Urinary bladder (tissue), 4 donors: ENCODE measurements around the gene ICAM2. TPM values are rescaled to one million over a fixed set of nuclear protein-coding genes. Genes with fewer than 3 reads are reported as not detected.

Source experiments
- DNase-seq: peaks from one replicate; pipeline ENCODE4 v3.0.0-alpha.2; 2015; ENCODE audit errors: extremely low spot score
- H3K27ac ChIP-seq: one replicate; pipeline ENCODE4 v1.5.1; 2013; ENCODE audit warnings: low read depth, mild to moderate bottlenecking, moderate library complexity
- H3K36me3 ChIP-seq: one replicate; pipeline ENCODE4 v1.6.1; 2013; ENCODE audit warnings: mild to moderate bottlenecking, moderate library complexity; ENCODE audit not compliant: insufficient read depth
- H3K4me1 ChIP-seq: one replicate; pipeline ENCODE4 v1.6.1; 2013; ENCODE audit warnings: mild to moderate bottlenecking, moderate library complexity; ENCODE audit not compliant: insufficient read depth
- H3K4me3 ChIP-seq: one replicate; pipeline ENCODE4 v1.5.1; 2013; ENCODE audit warnings: low read depth, low read length
- WGBS: extraction: QIAGEN DNeasy Blood & Tissue Kit; methylation state at CpG from one replicate; pipeline ENCODE4 v1.1.7; 2013; 5-methylcytosine and 5-hydroxymethylcytosine counted together
- polyA plus RNA-seq: library from polyadenylated mRNA; stranded (reverse); fragments of 200-250 nt; gene quantifications from one replicate; pipeline ENCODE4 v1.2.3, GENCODE V29; 2013
- total RNA-seq: library from RNA; depleted of rRNA; stranded (reverse); fragments of >200 nt; gene quantifications from one replicate; pipeline ENCODE4 v1.2.3, GENCODE V29; 2014
- donor health status: healthy with polysubstance abuse.
- donor health status: healthy.

The ICAM2 gene
- total and polyA plus RNA-seq, 2 donors: 29.0 to 38.3 TPM

DNA sequence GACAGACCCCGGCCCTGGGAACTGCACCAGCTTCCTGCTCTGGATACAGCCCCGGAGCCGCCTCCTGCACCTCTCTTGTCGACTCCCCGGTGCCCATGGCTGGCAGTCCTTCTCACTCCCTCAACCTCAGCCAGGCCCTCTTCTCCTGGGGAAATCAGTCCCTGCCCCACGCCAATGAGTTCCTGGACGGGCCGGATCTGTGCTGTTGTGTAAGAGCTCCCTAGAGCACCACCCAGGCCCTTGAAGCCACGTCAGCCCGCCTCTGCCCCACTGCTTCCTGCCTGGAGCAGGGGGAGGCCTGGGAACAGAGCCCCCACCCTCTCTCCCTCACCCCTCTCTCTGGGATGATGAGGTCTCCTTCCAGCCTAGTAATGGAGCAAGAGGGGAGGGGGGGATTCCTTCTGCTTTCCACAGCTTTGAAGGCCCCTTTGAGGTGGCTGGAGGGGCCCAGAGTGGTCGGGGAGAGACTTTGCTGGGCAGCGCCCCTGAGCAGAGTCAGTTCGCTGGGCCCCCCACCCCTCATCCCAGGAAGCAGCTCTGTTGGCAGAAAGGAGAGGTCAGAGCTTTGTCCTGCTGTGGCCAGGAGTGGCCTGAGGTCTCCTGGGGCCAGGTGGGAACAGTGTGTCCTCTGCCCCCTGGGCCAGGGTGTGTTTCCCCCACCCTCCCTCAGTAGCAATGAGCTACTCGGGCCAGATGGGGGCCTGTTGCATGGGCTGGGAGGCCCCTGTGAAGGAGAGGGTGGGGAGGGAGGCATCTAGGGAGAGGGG is 18.5 kb downstream of the ICAM2 start:
- Histone ChIP-seq H3K4me3 (no peak overlapping the region), H3K27ac (no peak overlapping the region), H3K36me3 (no peaks in the 10 kb centered on the region), H3K4me1 (no peaks in the 10 kb centered on the region)
- WGBS: 81% methylated on average over 14 of the region's 14 CpGs
- no peak for DNase-seq

DNA sequence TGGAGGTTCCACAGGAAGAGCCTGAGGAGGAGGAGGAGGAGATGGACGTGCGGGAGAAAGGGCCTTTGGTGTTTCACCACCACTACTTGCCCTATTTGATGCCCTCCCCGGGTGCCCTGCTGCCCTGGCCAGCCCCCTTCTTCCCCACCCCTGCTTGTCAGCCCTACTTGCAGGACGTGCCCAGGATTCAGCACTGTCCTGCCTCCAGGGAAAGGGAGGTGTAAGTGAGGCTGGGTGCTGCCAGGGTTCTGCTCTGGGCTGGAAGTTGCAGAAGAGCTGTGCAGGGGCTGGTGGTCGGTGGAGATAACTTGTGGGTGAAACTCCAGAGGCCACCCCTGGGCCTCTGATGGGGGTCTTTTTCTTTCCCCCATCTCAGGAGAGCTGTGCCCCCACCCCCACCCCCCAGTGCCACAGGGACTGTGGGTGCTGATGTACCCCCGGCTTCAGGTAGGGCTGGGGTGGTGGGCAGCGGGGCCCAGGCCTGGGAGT is 19.3 kb downstream of the ICAM2 start:
- WGBS: 91% methylated on average over 7 of the region's 7 CpGs
- no peak overlapping the region for H3K4me3 ChIP-seq
- no peak overlapping the region for H3K27ac ChIP-seq
- DNase-seq: no peak
- H3K36me3 ChIP-seq: no peaks in the 10 kb centered on the region
- no peaks in the 10 kb centered on the region for H3K4me1 ChIP-seq

- Histone ChIP-seq H3K4me3 (no peak overlapping the region), H3K27ac (no peak overlapping the region), H3K4me1 (no peaks in the 10 kb centered on the region), H3K36me3 (no peaks in the 10 kb centered on the region)
- DNase-seq: no peak
- WGBS: 88% methylated on average over 25 of the region's 25 CpGs
Measured at GRCh38 chr17:63999680-64000531, 20.5 kb downstream of the ICAM2 start.

DNA sequence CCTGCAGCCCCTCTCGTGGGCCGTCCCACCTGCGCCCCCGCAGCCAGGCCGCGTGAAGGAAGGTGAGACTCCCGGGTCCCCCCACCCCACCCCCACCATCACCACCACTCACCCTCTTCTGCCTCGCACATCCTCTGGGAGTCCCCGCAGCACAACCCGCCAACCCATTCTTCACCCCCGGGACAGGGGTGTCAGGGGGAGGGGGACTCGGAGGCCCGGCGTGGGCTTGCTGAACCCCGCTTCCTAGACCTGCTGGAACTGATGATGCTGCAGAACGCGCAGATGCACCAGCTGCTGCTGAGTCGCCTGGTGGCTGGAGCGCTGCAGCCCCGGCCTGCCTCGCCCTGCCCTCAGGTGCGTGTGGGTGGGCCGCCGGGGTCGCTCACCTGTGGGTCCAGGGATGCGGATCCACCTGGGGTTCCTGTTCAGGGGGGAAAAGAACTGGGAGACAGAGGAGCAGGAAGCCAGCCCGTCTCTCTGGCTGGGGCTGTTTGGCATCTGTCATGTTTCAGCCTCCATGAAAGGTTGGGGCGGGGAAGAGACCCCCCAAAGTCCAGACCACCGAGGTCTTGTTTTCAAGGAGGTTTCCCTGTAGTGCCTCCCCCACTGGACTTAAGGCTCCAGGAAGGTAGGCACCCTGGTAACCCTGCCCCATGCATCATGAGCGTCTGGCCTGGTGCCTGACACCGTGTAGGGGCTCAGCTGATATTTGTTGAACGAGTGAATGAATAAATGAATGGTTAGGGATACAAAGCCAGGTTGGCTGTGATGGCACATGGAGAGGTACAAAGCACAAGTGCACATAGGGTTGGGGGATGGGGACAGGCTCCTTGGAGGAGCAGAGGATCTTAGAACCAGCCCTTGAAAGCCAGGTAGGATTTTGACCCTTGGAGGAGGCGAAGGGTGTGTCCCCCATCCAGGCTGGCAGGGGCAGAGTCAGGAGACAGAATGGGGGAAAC is 21.4 kb downstream of the ICAM2 start:
- DNase-seq: no peak

GRCh38 chr17:63998050-63998720 is 22.2 kb downstream of the ICAM2 start, which contains the start of gene PRR29:
TSS of gene PRR29 (plus strand) at chr17:63998351. CDS start at chr17:63998365, 14 bp downstream.
- Histone ChIP-seq H3K36me3 (no peaks in the 10 kb centered on the region), H3K27ac (no peak within 1 kb of the TSS), H3K4me3 (peak within 1 kb of the TSS; percentile 49), H3K4me1 (no peaks in the 10 kb centered on the region)
- 1% methylated on average over 43 of the region's 43 CpGs for WGBS
- DNase-seq: no peak

More for the DNA sequence above, 21.4 kb downstream of the ICAM2 start:
- Histone ChIP-seq H3K4me1 (no peaks in the 10 kb centered on the region), H3K4me3 (peak overlapping the region; percentile 49), H3K36me3 (no peaks in the 10 kb centered on the region), H3K27ac (no peak overlapping the region)
- 25% methylated on average over 33 of the region's 33 CpGs for WGBS

DNA sequence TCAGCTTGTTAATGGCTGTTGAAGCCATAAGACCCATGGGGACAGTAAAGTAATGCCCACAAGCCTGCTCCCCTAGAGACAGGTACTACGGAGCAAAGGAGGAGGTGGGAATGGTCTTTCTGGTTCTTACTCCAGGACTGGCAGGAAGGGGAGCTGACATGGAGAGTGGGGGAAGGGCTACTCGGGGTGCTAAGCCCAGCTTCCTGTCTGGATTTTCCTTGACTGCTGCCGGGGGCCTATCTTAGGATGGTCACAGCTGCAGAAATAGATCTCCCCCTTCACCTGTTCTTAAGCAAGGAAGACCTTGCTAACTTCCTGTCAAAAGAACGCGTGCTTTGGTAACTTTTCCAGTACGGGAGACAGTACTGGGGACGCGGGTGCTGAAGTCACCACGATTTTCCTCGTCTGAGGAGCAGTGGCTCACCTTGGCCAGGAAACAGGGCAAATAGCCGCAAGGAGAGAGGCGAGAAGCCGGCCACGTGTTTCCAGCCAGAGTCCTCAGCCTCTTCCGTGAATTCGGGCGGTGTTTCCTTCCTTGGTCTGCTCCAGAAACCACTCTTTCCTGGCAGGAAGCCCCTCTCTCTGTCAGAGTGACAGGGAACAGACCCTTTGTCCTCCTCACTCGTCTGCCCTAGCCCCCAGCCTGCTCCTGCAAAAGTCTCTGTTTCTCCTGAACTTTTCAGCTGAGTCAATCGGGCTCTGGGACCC is 22.9 kb downstream of the ICAM2 start:
- H3K4me3 ChIP-seq: peak overlapping the region; percentile 49
- H3K36me3 ChIP-seq: no peaks in the 10 kb centered on the region
- WGBS: 17% methylated on average over 19 of the region's 19 CpGs
- no peaks in the 10 kb centered on the region for H3K4me1 ChIP-seq
- no peak for DNase-seq
- H3K27ac ChIP-seq: no peak overlapping the region

DNA sequence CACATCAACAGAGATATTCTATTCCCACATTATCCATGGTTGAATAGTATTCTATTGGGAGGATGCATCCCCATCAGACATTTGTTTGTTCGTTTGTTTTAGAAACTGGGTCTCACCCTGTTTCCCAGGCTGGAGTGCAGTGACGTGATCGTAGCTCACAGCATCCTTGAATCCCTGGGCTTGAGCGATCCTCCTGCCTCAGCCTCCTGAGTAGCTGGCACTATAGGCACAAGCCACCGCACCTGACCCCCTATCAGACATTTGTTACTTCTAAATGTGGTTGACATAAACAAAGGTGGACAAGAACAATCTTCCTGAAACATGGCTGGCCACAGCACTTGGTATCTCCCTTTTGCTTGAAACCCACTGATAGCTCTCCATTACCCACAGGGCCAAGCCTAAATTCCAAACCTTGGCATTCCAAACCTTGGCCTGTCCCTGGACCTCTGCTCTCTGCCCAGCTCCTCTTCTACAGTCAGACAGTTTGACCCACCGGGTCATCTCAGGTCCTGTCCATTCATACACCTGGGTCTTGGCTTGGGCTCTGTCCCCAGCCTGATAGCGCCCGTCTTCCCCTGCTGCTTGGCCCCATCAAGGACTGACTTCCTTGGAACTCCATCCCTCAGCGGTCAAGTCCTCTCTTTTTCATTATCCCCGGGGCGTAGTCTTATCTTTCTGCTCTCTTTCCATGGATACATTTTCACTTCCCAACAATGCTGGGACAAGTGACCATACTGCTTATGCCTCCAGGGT is 23.8 kb downstream of the ICAM2 start:
- H3K27ac ChIP-seq: no peak overlapping the region
- no peak overlapping the region for H3K4me3 ChIP-seq
- no peak for DNase-seq
- H3K4me1 ChIP-seq: no peaks in the 10 kb centered on the region
- no peaks in the 10 kb centered on the region for H3K36me3 ChIP-seq
- WGBS: 94% methylated on average over 11 of the region's 11 CpGs

GRCh38 chr17:63995626-63996025 is 24.8 kb downstream of the ICAM2 start:
- Histone ChIP-seq H3K27ac (no peak overlapping the region), H3K4me1 (no peaks in the 10 kb centered on the region), H3K4me3 (no peak overlapping the region), H3K36me3 (no peaks in the 10 kb centered on the region)
- 85% methylated on average over 5 of the region's 5 CpGs for WGBS
- no peak for DNase-seq

DNA sequence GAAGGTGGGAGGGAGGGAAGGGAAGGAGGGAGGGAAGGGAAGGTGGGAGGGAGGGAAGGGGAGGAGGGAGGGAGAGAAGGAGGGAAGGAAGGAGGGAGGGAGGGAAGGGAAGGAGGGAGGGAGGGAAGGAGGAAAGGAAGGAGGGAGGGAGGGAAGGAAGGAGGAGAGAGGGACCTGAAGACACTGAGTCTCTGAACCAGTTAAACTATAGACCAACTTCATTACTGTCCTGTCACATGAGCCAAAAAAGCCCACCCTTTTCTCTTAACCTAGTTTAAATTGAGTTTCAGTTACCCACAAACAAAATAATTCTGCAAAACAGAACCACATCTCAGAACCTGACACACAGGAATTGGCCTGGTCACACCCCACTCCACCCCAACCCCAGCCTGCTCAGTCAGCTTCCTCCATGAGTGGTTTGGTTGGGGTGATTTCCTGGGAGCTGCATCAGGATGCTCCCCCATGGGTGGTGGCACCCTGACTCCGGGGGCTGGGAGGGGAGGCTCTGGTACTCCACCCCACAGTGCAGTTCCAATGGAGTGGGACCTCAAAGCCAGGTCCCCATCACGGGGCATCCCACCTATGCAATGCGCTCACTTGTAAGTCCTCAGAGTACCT is 27.0 kb downstream of the ICAM2 start:
- Histone ChIP-seq H3K4me1 (no peaks in the 10 kb centered on the region), H3K4me3 (no peak overlapping the region), H3K27ac (no peak overlapping the region), H3K36me3 (no peaks in the 10 kb centered on the region)
- DNase-seq: no peak
- 83% methylated on average over 3 of the region's 3 CpGs for WGBS

DNA sequence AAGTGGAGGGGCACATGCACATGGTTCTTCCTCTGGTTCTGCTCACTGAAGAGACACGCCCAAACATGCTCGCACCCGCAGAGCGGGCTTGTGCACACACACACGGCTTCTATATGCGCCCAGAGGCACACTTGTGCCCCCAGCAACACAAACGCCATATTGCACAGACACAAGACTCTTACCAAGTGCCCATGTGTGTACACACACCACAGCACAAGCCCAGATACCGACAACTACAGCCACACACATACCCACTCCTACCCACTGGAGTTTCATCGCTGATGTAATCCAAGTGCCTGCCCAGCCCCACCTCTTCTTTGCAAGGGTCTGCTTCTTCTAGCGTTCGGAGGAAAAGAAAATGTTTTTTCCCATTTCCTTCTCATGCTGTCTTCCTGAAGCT is 28.8 kb downstream of the ICAM2 start:
- Histone ChIP-seq H3K27ac (no peak overlapping the region), H3K36me3 (no peaks in the 10 kb centered on the region), H3K4me1 (no peaks in the 10 kb centered on the region), H3K4me3 (no peak overlapping the region)
- DNase-seq: no peak
- 80% methylated on average over 11 of the region's 11 CpGs for WGBS

DNA sequence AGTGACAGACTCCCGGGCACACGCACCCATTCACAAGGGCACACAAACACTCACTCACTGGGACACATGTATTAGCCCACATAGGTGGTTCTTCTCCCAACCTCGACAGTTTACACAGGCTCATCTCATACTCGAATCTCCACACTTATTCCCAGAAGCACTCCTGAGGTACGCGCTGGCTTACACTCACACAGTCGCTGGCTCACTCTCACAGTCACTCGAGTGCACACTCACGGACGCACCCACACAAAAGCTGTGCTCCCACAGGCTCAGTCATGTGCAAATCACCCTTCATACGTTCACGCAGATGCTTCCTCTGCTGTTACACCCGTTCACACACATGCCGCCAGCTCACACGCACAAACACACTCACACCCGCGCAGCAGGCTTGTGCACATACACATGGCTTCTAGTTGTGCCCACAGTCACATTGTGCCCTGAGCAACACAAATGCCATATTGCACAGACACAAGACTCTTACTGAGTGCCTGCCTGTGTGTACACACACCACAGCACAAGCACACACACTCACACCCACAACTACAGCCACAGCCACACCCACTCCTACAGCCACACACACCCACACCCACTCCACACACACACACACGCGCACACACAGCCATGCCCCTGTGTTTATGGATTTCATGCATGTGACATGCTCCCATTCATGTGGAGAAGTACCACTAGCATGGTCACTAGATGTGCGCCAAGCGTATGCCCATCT is 30.6 kb downstream of the ICAM2 start:
- Histone ChIP-seq H3K36me3 (no peaks in the 10 kb centered on the region), H3K4me1 (no peaks in the 10 kb centered on the region), H3K27ac (no peak overlapping the region), H3K4me3 (no peak overlapping the region)
- DNase-seq: no peak
- 90% methylated on average over 21 of the region's 21 CpGs for WGBS
